SK-N-SH treated with all-trans-retinoic acid at 6 μM for 48 hours (cell line): Measurements from ENCODE around the gene CCDC63.

Source experiments
- ATAC-seq: fragments of 200-7000 bp; cut with Tn5 transposase; 3 replicates; pipeline ENCODE4 v1.9.1; 2020; ENCODE audit warnings: mild to moderate bottlenecking, moderate library complexity
- BACH2 ChIP-seq: fragments of 250-450 bp; sonication (Bioruptor Pico); IDR thresholded peaks from 2 replicates; pipeline ENCODE4 v1.9.0; 2021; ENCODE audit warnings: mild to moderate bottlenecking, borderline replicate concordance
- OSR1 ChIP-seq: fragments of 250-450 bp; sonication (Bioruptor Pico); IDR thresholded peaks from 2 replicates; pipeline ENCODE4 v1.8.0; 2022; ENCODE audit warnings: moderate library complexity, mild to moderate bottlenecking, inconsistent platforms
- PPARA ChIP-seq: fragments of 250-450 bp; sonication (Bioruptor Pico); IDR thresholded peaks from 2 replicates; pipeline ENCODE4 v1.5.0; 2020; ENCODE audit warnings: mild to moderate bottlenecking, borderline replicate concordance
- RARB ChIP-seq: fragments of 250-450 bp; sonication (Bioruptor Pico); IDR thresholded peaks from 2 replicates; pipeline ENCODE4 v1.8.0; 2021; ENCODE audit warnings: mild to moderate bottlenecking, moderate library complexity
- SNAI2 ChIP-seq: fragments of 250-450 bp; sonication (Bioruptor Pico); IDR thresholded peaks from 2 replicates; pipeline ENCODE4 v1.5.0; 2020; ENCODE audit warnings: mild to moderate bottlenecking, moderate library complexity
- TOX ChIP-seq: fragments of 250-450 bp; sonication (Bioruptor Pico); IDR thresholded peaks from 2 replicates; pipeline ENCODE4 v1.8.0; 2021; ENCODE audit warnings: mild to moderate bottlenecking, moderate library complexity, borderline replicate concordance
- ZC3H10 ChIP-seq: fragments of 250-450 bp; sonication (Bioruptor Pico); IDR thresholded peaks from 2 replicates; pipeline ENCODE4 v1.5.1; 2021; ENCODE audit warnings: mild to moderate bottlenecking, moderate library complexity
- ZNF8 ChIP-seq: fragments of 450-650 bp; formaldehyde crosslinking; IDR thresholded peaks from 2 replicates; pipeline ENCODE4 v1.5.0; 2020; ENCODE audit warnings: mild to moderate bottlenecking, moderate library complexity
- TF ChIP-seq, protein P1 (sequence below): fragments of 250-450 bp; sonication (Bioruptor Pico); IDR thresholded peaks from 2 replicates; pipeline ENCODE4 v1.5.1; 2021; ENCODE audit warnings: mild to moderate bottlenecking, moderate library complexity
- TF ChIP-seq, protein P2 (sequence below): fragments of 250-450 bp; sonication (Bioruptor Pico); IDR thresholded peaks from 2 replicates; pipeline ENCODE4 v1.8.0; 2020; ENCODE audit warnings: mild to moderate bottlenecking, moderate library complexity, borderline replicate concordance
- TF ChIP-seq, protein P3 (sequence below): fragments of 250-450 bp; sonication (Bioruptor Pico); IDR thresholded peaks from 2 replicates; pipeline ENCODE4 v1.8.0; 2021; ENCODE audit warnings: low read depth, mild to moderate bottlenecking, moderate library complexity, borderline replicate concordance
- TF ChIP-seq, protein P4 (sequence below): fragments of 250-450 bp; sonication (Bioruptor Pico); IDR thresholded peaks from 2 replicates; pipeline ENCODE4 v1.5.0; 2020; ENCODE audit warnings: mild to moderate bottlenecking, moderate library complexity

Gene CCDC63

DNA sequence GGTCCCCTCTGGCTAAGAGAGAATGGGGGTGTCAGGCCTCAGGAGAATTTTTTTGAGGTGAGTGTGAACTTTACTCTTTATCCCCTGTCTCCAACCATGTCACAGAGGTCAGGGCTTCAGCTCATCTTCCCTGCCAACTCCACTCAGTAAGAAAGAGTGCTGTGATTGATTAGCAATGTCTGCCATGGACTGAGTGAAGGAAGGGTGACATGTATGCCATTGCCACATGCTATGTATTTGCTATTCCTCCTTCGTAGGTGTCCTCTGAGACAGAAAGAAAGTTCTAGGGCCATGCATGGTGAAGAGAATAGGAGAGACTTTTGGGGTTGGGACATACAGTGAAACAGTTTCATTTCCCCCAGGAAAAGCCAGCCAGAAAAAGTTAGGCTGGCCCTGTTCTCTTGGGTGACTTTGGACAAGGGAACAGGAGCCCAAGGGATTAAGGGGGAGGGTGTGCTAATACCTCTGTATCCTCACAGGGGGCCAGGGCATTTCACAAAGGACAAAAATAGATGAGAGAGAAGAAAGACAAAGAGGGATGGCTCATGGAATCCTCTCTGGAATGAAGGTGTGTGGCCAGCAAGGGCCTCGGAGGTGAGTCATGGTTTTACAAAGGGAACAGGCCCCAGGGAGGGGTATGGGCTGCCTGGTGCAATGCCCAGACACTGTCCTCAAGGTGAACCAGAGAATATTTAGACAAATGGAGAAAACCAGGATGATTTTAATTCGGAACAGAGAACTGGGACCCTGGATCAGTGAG is 87.5 kb downstream of the CCDC63 start (continued):
- no peak for TF ChIP-seq BACH2
- no peak for TF ChIP-seq PPARA (CRISPR knock-in tag)
- no peak for TF ChIP-seq SNAI2 (CRISPR knock-in tag)

DNA sequence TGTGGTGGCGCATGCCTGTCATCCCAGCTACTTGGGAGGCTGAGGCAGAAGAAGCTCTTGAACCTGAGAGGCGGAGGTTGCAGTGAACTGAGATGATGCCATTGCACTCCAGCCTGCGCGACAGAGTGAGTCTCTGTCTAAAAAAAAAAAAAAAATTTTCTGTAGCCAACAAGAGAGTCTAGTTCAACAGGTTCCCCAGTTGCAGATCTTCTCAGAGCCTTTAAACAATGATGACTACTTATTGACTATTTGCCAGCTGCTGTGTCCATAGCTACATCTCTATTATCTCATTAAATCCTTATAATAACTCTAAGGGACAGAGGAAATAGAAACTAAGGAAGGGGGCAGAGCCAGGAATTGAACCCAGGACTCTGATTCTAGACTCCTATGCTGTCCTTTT is 88.8 kb downstream of the CCDC63 start:
- ATAC-seq, result no peak
- no peak for TF ChIP-seq BACH2

DNA sequence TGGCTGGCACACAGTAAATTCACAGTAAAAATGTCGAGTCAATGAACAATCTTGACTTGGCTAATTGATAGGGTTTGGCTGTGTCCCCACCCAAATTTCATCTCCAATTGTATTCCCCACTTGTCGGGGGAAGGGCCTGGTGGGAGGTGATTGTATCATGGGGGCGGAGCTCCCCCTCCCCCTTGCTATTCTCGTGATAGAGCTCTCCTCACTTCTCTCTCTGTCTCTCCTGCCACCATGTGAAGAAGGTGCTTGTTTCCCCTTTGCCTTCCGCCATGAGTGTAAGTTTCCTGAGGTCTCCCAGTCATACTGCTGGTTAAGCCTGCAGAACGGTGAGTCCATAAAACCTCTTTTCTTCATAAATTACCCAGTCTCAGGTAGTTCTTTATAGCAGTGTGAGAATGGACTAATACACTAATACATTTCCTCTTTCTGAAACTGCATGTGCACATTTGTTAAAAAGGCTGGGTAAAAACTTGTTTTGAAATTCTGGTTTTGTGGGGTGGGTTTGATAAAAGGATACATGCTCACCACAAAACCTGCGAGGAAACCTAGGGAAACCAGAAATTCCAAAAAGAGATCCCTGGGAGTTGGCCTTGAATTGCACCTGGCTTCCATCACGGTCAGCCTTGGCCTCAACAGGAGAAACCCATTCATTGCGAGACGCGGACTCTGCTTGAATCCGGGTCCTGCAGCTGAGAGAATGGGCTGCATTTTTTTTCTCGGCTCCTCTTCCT is 89.7 kb downstream of the CCDC63 start:
- no peak for TF ChIP-seq PPARA (CRISPR knock-in tag)
- no peak for TF ChIP-seq BACH2
- TF ChIP-seq ZC3H10 (CRISPR knock-in tag), result no peak

DNA sequence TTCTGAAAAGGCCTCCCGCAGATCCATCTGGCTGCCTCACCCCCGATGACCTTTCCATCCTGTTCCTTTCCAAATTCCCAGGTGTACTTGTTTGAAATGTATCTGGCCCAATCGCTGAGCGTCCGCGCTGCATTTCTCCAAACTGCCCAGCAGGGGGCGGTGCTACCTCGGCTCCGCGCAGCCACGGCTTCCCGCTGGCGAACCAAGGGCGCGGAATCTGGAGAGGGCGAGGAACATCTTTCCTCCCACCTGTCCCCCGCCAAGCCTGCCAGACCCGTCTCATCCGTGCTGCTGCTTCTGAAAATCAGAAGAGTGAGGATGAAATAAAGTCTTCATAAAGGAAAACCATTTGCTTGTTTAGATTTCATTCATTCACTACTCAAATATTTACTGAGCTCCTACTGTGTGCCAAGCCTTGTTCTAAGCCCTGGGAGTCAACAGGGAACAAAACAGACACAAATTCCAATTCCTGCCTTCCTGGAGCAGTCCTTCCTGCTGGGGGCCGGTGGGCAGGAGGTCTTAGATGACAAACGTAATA is 90.4 kb downstream of the CCDC63 start:
- TF ChIP-seq PPARA (CRISPR knock-in tag) (no peak), BACH2 (no peak), SNAI2 (CRISPR knock-in tag) (no peak), ZNF8 (CRISPR knock-in tag) (no peak)
- TF ChIP-seq, protein P1, sequence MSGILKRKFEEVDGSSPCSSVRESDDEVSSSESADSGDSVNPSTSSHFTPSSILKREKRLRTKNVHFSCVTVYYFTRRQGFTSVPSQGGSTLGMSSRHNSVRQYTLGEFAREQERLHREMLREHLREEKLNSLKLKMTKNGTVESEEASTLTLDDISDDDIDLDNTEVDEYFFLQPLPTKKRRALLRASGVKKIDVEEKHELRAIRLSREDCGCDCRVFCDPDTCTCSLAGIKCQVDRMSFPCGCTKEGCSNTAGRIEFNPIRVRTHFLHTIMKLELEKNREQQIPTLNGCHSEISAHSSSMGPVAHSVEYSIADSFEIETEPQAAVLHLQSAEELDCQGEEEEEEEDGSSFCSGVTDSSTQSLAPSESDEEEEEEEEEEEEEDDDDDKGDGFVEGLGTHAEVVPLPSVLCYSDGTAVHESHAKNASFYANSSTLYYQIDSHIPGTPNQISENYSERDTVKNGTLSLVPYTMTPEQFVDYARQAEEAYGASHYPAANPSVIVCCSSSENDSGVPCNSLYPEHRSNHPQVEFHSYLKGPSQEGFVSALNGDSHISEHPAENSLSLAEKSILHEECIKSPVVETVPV, result no peak
- peak; percentile 87 for ATAC-seq

More for the DNA sequence above, 89.7 kb downstream of the CCDC63 start:
- ATAC-seq, result peak; percentile 13; the same call in 1 of the 3 replicates

DNA sequence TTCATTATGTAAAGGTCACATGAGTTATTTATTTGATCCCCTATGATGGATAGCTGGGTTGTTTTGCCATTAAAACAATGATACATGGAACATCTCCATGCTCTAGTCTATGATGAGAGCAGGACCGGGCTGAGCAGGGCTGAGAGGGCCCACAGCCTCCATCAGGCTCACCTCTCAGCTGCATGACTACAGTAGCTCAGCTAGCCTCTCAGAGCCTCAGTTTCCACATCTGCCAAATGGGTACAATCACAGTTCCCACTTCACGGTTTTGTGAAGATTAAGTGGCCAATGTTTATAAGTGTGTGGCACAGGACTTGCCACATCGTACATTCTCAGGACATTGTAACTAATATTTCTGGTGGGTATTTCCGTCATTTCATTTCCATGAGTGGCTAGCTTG is 93.5 kb downstream of the CCDC63 start:
- no peak for ATAC-seq
- no peak for TF ChIP-seq ZC3H10 (CRISPR knock-in tag)
- TF ChIP-seq, protein P2, sequence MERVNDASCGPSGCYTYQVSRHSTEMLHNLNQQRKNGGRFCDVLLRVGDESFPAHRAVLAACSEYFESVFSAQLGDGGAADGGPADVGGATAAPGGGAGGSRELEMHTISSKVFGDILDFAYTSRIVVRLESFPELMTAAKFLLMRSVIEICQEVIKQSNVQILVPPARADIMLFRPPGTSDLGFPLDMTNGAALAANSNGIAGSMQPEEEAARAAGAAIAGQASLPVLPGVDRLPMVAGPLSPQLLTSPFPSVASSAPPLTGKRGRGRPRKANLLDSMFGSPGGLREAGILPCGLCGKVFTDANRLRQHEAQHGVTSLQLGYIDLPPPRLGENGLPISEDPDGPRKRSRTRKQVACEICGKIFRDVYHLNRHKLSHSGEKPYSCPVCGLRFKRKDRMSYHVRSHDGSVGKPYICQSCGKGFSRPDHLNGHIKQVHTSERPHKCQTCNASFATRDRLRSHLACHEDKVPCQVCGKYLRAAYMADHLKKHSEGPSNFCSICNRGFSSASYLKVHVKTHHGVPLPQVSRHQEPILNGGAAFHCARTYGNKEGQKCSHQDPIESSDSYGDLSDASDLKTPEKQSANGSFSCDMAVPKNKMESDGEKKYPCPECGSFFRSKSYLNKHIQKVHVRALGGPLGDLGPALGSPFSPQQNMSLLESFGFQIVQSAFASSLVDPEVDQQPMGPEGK (CRISPR knock-in tag), result no peak
- no peak for TF ChIP-seq OSR1 (CRISPR knock-in tag)
- TF ChIP-seq, protein P3, sequence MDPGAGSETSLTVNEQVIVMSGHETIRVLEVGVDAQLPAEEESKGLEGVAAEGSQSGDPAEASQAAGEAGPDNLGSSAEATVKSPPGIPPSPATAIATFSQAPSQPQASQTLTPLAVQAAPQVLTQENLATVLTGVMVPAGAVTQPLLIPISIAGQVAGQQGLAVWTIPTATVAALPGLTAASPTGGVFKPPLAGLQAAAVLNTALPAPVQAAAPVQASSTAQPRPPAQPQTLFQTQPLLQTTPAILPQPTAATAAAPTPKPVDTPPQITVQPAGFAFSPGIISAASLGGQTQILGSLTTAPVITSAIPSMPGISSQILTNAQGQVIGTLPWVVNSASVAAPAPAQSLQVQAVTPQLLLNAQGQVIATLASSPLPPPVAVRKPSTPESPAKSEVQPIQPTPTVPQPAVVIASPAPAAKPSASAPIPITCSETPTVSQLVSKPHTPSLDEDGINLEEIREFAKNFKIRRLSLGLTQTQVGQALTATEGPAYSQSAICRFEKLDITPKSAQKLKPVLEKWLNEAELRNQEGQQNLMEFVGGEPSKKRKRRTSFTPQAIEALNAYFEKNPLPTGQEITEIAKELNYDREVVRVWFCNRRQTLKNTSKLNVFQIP (CRISPR knock-in tag), result no peak
- TF ChIP-seq BACH2, result no peak
- TF ChIP-seq, protein P4, sequence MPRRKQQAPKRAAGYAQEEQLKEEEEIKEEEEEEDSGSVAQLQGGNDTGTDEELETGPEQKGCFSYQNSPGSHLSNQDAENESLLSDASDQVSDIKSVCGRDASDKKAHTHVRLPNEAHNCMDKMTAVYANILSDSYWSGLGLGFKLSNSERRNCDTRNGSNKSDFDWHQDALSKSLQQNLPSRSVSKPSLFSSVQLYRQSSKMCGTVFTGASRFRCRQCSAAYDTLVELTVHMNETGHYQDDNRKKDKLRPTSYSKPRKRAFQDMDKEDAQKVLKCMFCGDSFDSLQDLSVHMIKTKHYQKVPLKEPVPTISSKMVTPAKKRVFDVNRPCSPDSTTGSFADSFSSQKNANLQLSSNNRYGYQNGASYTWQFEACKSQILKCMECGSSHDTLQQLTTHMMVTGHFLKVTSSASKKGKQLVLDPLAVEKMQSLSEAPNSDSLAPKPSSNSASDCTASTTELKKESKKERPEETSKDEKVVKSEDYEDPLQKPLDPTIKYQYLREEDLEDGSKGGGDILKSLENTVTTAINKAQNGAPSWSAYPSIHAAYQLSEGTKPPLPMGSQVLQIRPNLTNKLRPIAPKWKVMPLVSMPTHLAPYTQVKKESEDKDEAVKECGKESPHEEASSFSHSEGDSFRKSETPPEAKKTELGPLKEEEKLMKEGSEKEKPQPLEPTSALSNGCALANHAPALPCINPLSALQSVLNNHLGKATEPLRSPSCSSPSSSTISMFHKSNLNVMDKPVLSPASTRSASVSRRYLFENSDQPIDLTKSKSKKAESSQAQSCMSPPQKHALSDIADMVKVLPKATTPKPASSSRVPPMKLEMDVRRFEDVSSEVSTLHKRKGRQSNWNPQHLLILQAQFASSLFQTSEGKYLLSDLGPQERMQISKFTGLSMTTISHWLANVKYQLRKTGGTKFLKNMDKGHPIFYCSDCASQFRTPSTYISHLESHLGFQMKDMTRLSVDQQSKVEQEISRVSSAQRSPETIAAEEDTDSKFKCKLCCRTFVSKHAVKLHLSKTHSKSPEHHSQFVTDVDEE (CRISPR knock-in tag), result no peak
- TF ChIP-seq RARB, result no peak
- TF ChIP-seq TOX (CRISPR knock-in tag), result no peak

DNA sequence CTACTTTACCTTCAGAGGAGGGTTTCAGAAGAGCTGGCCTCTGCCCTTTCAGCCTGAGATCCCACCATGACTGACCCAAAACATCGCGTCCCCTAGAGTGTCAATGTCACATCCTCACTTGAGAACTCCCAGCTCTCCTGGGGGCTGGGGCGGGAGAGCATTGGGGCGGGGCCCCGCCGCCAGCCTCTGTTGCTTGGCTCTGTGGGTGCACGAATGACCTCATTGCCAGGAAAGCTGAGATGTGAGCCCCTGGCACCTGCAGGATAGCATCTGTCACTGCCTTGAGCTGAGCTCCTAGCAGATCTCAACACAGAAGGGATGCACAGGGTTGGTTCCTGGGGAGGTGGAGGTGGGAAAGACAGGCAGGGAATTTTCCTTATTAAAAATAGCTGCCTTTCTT is 94.1 kb downstream of the CCDC63 start:
- no peak for ATAC-seq
- no peak for TF ChIP-seq TOX (CRISPR knock-in tag)
- no peak for TF ChIP-seq PPARA (CRISPR knock-in tag)
